HEK293T (cell line): ENCODE results near the gene PAK3.

Source experiments
- ARNT ChIP-seq: fragments of 450-650 bp; IDR thresholded peaks from 2 replicates; pipeline ENCODE4 v1.6.1; 2017; ENCODE audit warnings: mild to moderate bottlenecking
- FOXK2 ChIP-seq: fragments of 450-650 bp; IDR thresholded peaks from 2 replicates; pipeline ENCODE4 v1.6.1; 2016; ENCODE audit warnings: mild to moderate bottlenecking
- FOXM1 ChIP-seq: fragments of 450-650 bp; IDR thresholded peaks from 2 replicates; pipeline ENCODE4 v1.6.1; 2017; ENCODE audit warnings: mild to moderate bottlenecking, borderline replicate concordance
- HDGF ChIP-seq: fragments of 450-650 bp; IDR thresholded peaks from 2 replicates; pipeline ENCODE4 v1.6.1; 2017; ENCODE audit warnings: antibody characterized with exemption, borderline replicate concordance
- NFRKB ChIP-seq: fragments of 450-650 bp; IDR thresholded peaks from 2 replicates; pipeline ENCODE4 v1.6.1; 2016; ENCODE audit warnings: mild to moderate bottlenecking, moderate library complexity
- PKNOX1 ChIP-seq: fragments of 450-650 bp; IDR thresholded peaks from 2 replicates; pipeline ENCODE4 v1.6.1; 2016
- TARDBP ChIP-seq: fragments of 450-650 bp; IDR thresholded peaks from 2 replicates; pipeline ENCODE4 v1.6.1; 2016
- ZNF384 ChIP-seq: fragments of 450-650 bp; IDR thresholded peaks from 2 replicates; pipeline ENCODE4 v1.6.1; 2016

GRCh38 chrX:111165902-111166301 lies 69.9 kb downstream of the PAK3 start:
- TF ChIP-seq ARNT (no peak), FOXK2 (no peak), HDGF (no peak), FOXM1 (no peak), TARDBP (no peak), PKNOX1 (no peak), NFRKB (no peak), ZNF384 (no peak)
